Measurements from ENCODE around the gene CRBN.

Gene CRBN

DNA sequence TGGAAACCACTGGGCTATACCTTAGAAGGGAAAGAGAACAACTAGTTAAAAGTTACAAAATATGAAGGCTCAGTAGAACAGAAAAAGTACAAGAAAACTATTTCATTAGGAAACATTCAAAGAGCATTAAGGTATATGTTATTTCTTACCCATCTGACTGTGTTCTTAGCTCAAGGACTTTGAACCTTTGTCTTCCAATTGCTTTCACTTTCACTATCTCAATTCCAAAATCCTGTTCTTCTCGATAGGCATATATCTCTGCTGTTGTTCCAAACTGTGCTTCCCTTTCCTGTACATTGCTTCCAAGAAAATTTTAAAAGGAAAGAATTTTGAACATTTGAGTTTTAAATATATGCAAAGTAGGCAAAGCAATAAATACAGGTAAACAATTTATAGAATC, 6.9 kb downstream of the CRBN start:
- no peak for DNase-seq (ENCODE audit: low read depth in 2 of 2)

GRCh38 chr3:3170998-3171397, 8.5 kb downstream of the CRBN start:
- DNase-seq (ENCODE audit: low read depth in 2 of 2) = no peak

DNA sequence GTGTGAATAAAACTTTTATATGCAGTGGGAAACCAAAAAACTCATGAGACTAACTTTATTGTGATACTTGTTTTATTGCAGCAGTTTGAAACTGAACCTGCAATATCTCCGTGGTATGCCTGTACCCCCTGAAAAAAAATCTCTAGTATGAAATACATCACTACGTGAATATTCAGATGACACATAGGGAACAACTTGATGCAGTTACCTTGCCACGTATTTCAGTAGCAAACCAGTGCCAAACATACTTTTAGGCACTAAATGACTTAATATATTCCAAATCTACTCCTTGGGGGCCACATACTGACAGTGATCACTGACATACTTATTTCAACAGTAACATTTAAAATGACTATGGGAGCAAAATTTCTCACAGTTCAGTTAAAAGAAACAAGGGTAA, 13.8 kb downstream of the CRBN start:
- no peak for DNase-seq (ENCODE audit: low read depth in 2 of 2)

- no peak for DNase-seq (ENCODE audit: low read depth in 2 of 2)
Measured at GRCh38 chr3:3165241-3165640, 14.2 kb downstream of the CRBN start.

DNA sequence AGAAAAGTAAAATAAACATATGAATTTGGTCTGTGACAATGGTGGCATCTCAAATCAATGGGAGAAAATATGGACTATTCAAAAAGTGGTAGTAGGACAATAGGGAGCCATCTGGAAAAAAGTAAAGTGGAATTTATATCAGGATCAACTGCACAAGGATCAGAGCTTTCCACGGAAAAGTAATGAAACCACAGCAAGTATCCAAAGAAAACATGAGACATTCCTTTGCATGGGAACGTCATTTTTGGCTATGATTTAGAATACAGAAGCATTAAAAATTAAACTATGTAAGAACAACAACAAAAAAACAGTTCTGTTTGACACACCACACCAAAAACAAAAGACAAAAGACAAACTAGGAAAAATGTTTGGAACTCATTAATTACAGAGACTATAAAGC, 18.7 kb downstream of the CRBN start:
- no peak for DNase-seq (ENCODE audit: low read depth in 2 of 2)

- no peak for DNase-seq (ENCODE audit: low read depth in 2 of 2)
Measured at GRCh38 chr3:3157484-3157883, 22.0 kb downstream of the CRBN start.

DNA sequence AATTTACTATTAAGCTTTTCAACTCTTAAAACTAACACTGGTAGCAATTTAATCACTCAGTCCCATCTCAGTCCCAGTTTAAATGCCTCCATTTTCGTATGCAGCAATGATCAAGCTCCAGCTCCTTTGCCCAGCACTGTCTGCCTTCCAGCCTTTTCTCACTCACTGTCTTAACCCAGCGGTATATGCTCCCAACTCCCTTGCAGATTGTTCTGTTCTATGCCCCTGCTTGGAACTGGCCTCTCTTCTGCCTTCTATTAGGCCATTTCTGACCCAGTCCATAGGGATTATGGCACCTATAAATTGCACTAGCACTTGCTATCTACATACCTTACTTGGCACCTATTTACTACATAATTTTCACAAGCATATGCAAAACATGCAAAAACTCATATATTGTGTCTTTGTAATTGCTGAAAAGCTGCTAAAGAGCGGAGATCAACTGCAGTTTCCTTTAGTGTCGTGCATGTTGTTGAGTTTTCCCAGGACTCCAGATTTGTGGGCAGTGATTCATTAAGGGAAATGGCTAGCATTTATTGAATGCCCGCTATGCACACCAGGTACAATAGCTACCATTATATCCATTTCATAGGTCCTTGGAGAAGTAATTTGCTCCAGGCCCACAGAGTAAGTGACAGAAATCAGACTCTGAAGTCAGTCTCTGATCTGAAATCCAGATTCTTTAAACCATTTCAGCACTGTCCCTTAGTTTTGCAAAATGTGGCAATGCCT, 24.4 kb downstream of the CRBN start:
- DNase-seq (ENCODE audit: low read depth in 2 of 2) = no peak

- no peak for DNase-seq (ENCODE audit: low read depth in 2 of 2)
Measured at GRCh38 chr3:3151513-3151912, 28.0 kb downstream of the CRBN start.

DNA sequence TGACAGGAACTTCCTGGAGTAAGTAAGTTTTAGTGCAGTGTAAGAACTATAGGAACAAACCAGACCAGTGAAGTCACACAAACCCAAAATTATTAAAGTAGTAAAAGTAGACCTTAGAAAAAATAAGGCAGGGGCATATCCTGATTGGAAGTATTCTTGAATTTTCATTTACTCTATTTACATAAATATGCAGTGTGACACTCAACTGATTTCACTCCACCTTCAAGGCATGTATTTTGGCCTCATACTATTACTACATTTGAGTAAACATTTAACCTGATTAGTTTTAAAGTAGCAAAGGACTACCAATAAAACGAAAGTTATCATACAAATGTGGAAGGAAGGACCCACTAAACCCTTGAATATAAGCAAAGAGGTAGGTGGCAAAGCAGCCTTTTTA, 29.9 kb downstream of the CRBN start:
- DNase-seq (ENCODE audit: low read depth in 2 of 2) = no peak

GRCh38 chr3:3145831-3146230, 33.7 kb downstream of the CRBN start:
- no peak for DNase-seq (ENCODE audit: low read depth in 2 of 2)

DNA sequence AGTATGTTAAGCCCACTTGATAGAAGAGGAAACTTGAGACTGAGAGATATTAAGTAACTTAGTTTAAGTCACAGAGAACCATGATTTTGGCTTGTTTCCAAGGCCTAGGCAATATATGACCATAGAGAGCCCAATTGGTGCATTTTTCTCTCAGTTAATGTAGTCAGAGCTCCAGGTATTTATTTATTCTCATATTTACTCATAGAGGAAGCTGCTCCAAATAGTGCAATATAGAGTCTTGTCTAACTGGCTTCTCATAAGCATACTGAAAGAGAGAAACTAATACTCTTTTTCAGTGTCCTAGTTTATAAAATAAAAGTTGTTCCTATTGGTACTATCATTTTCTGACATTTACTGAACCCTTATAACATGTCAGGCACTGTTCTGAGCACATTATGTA, 37.6 kb downstream of the CRBN start:
- no peak for DNase-seq (ENCODE audit: low read depth in 2 of 2)

GRCh38 chr3:3137526-3137925, 42.0 kb downstream of the CRBN start:
- DNase-seq (ENCODE audit: low read depth in 2 of 2) = no peak

- DNase-seq (ENCODE audit: low read depth in 2 of 2) = no peak
Measured at GRCh38 chr3:3134750-3135448, 44.6 kb downstream of the CRBN start.

DNA sequence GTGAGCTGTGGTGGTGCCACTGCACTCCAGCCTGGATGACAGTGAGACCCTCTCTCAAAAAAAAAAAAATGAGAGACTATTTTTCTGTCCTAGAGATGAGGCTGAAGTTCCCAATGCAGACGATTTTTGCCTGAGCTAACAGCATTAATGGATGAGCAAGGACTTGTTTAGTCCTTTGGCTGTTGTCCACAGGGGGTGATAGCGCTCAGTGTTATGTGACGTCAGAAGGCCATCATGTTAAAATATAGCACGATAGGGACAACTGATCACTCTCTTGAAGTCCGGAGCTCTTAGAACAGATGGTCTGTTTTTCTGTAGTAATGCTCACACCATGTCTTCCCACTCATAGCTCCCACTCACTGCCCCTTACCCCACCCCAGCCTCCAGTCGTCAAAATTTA, 46.0 kb downstream of the CRBN start:
- DNase-seq (ENCODE audit: low read depth in 2 of 2) = no peak

DNA sequence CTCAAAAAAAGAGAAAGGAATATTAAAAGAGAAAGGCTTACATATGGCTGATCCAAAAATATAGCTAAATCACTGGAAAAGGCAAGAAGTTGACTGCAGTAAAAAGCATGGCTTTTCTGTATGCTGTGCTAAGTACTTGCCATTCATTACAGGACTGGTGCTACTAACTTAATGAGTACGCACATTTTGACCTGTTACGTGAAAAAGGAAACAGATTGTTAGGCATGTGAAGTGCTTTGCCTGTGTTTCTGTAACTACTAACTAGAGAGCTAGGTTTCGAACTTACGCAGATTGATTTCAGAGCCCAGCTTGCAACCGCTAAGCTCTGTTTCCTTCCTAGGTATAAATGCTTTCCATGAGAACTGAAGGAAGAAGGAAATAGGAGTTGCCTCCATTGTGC, 49.9 kb downstream of the CRBN start:
- no peak for DNase-seq (ENCODE audit: low read depth in 2 of 2)

DNA sequence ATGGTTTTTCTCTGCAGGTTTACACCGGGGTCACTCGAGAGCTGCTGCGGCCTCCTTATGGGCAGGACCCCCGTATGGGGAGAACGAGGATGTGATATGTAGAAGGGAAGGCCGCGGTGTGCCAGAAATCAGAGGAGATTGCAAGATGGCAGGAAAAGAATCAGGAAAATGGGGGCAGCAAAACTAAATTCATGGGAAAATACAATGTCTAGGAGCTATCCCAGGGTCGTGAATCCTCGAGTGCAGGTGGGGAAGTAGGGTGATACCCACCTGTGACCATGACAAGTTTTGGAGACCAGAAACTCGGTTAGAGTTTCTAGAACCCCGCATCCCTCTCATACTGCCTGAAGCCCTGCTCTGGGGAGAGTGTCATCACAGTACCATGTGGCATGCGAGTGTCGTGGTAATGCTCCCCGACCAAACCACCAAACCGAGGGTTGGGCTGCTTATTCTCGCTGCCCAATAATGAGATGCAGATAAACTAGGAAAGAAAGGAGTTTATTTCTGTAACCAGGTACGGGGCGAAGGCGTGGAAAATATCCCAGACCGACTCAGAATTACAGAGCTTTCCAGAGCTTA, 52.0 kb downstream of the CRBN start:
- DNase-seq (ENCODE audit: low read depth in 2 of 2) = peak in 1 of 2 donors; percentile 16

- peak; percentile 94 for DNase-seq (ENCODE audit: low read depth in 2 of 2)
Measured at GRCh38 chr3:3126477-3127431, 52.7 kb downstream of the CRBN start, which contains the start of gene TRNT1. TRNT1 (plus strand) TSS chr3:3126940; CDS start chr3:3129041, 2,101 bp downstream.

DNA sequence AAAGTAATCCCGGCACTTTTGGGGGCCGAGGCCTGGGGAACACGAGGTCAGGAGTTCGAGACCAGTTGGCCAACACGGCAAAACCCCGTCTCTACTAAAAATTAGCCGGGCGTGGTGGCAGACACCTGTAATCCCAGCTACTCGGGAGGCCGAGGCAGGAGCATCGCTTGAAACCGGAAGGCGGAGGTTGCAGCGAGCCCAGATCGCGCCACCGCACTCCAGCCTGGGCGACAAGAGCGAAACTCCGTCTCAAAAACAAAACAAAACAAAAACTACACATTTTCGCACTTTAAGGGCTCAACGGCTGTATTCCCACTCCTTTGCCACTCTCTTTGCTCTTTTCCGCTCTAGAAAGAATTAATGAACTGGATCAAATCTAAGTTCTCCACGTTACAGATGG, 53.5 kb downstream of the CRBN start:
- no peak for DNase-seq (ENCODE audit: low read depth in 2 of 2)

DNA sequence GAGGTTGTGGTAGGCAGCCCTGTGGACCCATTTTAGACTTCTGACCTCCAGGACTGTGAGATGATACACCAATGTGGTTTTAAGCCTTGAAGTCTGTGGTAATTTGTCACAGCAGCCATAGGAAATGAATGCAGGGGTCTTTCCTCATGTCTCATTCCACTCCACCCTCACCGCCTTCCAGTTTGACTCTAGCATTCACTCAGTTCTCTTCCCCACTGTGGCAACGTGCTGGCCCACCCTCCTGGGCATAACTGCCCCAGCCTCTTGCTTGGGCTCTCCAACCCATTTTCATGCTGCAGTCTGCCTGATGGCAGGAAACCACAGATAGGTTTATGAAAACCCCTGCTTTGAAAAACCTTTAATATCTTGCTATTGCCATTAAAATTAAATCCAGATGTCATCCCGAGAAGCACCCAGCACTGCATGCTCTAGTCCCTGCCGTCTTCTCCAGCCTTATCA, 60.1 kb downstream of the CRBN start:
- DNase-seq (ENCODE audit: low read depth in 2 of 2) = peak in 1 of 2 donors; percentile 40

- no peak for DNase-seq (ENCODE audit: low read depth in 2 of 2)
Measured at GRCh38 chr3:3117651-3118050, 61.8 kb downstream of the CRBN start.

DNA sequence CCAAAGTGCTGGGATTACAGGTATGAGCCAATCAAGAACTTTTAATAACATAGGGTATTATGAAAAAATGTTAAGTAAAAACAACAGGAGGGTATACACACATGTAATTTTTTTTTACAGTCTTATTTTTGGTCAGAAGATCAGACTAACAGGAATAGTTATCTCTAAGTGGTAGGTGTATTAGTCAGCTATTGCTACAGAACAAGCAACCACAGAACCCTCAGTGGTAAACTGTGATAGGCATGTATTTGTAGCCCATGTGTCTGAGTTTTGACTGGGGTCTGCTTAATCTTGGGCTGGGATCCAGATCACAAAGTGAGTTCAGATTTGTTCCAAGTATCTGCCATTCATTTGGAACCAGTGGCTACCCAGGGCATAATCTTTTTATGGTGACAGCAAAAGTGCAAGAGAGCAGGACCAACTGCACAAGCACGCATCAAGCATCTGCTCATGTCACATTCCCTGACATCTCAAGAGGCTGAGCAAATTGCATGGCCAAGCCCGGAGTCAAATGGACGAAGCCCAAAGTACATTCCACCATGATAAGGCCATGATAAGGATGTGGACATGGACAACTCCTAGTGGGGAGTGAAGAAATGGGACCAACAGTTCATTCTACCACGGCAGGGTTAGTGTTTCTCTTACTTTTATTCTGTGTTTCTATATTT, 66.3 kb downstream of the CRBN start:
- DNase-seq (ENCODE audit: low read depth in 2 of 2) = no peak

Measured in stimulated activated CD8-positive, alpha-beta memory T cell treated with anti-CD3 and anti-CD28 coated beads, Interleukin-15, amount 100 ng/mL, for 48 hours (primary cell).